WTC11 (cell line): ENCODE measurements around the gene SETD2. TPM values are rescaled to one million over a fixed set of nuclear protein-coding genes. Genes with fewer than 3 reads are reported as not detected.
A peak's percentile ranks its signal among the peaks of the same experiment; 100 is the strongest.

Source experiments
- ATAC-seq: fragments of 200-7000 bp; cut with Tn5 transposase; 2 replicates; pipeline ENCODE4 v1.10.0; 2021; ENCODE audit warnings: mild to moderate bottlenecking, moderate library complexity
- CTCF ChIA-PET: fragments of 300-600 bp; sonication (Branson Sonifier 250); formaldehyde crosslinking; loops from one replicate; lab custom pipeline; 2021; ENCODE audit warnings: antibody characterized with exemption; lab: Charles Lee
- POLR2A ChIA-PET: fragments of 350-600 bp; sonication (Branson Sonifier 250); formaldehyde crosslinking; loops from one replicate; lab custom pipeline; 2021; ENCODE audit warnings: antibody characterized with exemption; lab: Charles Lee
- DNase-seq: peaks from one replicate; pipeline ENCODE4 v3.0.0; 2021; ENCODE audit warnings: low spot score
- H3K27ac Mint-ChIP-seq: 2 replicates; pipeline ENCODE4 v1.8.0; 2021; ENCODE audit warnings: mixed read lengths
- H3K27me3 Mint-ChIP-seq: 2 replicates; pipeline ENCODE4 v1.8.0; 2021; ENCODE audit warnings: low read depth, mild to moderate bottlenecking, moderate library complexity, mixed read lengths
- H3K36me3 Mint-ChIP-seq: 2 replicates; pipeline ENCODE4 v1.8.0; 2021; ENCODE audit warnings: mixed read lengths
- H3K4me1 Mint-ChIP-seq: 2 replicates; pipeline ENCODE4 v1.8.0; 2022; ENCODE audit warnings: mixed read lengths
- H3K4me3 Mint-ChIP-seq: 2 replicates; pipeline ENCODE4 v1.8.0; 2021; ENCODE audit warnings: mild to moderate bottlenecking, moderate library complexity, mixed read lengths
- H3K9me3 Mint-ChIP-seq: 2 replicates; pipeline ENCODE4 v1.8.0; 2021; ENCODE audit warnings: mixed read lengths
- ETV6 ChIP-seq: sonication (generic); formaldehyde crosslinking; IDR thresholded peaks from 2 replicates; pipeline ENCODE4 v1.8.1; 2022; ENCODE audit warnings: mild to moderate bottlenecking, missing genetic modification reagents
- FOXP1 ChIP-seq: sonication (generic); formaldehyde crosslinking; IDR thresholded peaks from 2 replicates; pipeline ENCODE4 v1.8.0; 2022; ENCODE audit warnings: missing genetic modification reagents, mild to moderate bottlenecking, moderate library complexity, borderline replicate concordance
- GABPB1 ChIP-seq: sonication (generic); formaldehyde crosslinking; IDR thresholded peaks from 2 replicates; pipeline ENCODE4 v1.8.1; 2023; ENCODE audit warnings: mild to moderate bottlenecking, missing genetic modification reagents
- GRHL2 ChIP-seq: fragments of 250-450 bp; sonication (Bioruptor Pico); IDR thresholded peaks from 2 replicates; pipeline ENCODE4 v1.8.0; 2022; ENCODE audit warnings: mild to moderate bottlenecking, moderate library complexity; ENCODE audit not compliant: insufficient replicate concordance, severe bottlenecking
- JAZF1 ChIP-seq: fragments of 250-450 bp; sonication (Bioruptor Pico); IDR thresholded peaks from 2 replicates; pipeline ENCODE4 v1.9.0; 2021; ENCODE audit warnings: moderate library complexity, mild to moderate bottlenecking, inconsistent platforms
- JUN ChIP-seq: sonication (generic); formaldehyde crosslinking; IDR thresholded peaks from 2 replicates; pipeline ENCODE4 v1.8.0; 2023; ENCODE audit warnings: mild to moderate bottlenecking, missing genetic modification reagents
- MYBL2 ChIP-seq: sonication (generic); formaldehyde crosslinking; IDR thresholded peaks from 2 replicates; pipeline ENCODE4 v1.8.1; 2023; ENCODE audit warnings: mild to moderate bottlenecking, moderate library complexity, missing genetic modification reagents
- NFE2L1 ChIP-seq: sonication (generic); formaldehyde crosslinking; IDR thresholded peaks from 2 replicates; pipeline ENCODE4 v1.8.1; 2023; ENCODE audit warnings: missing genetic modification reagents
- NFYB ChIP-seq: sonication (generic); formaldehyde crosslinking; conservative IDR thresholded peaks from 2 replicates; pipeline ENCODE4 v1.8.0; 2022; ENCODE audit warnings: low read depth, missing genetic modification reagents
- SOX15 ChIP-seq: fragments of 250-450 bp; sonication (Bioruptor Pico); IDR thresholded peaks from 2 replicates; pipeline ENCODE4 v1.9.0; 2021; ENCODE audit warnings: mild to moderate bottlenecking
- SP1 ChIP-seq: sonication (generic); formaldehyde crosslinking; conservative IDR thresholded peaks from 2 replicates; pipeline ENCODE4 v1.8.1; 2022; ENCODE audit warnings: missing genetic modification reagents
- TEAD1 ChIP-seq: sonication (generic); formaldehyde crosslinking; IDR thresholded peaks from 2 replicates; pipeline ENCODE4 v1.8.0; 2022; ENCODE audit warnings: mild to moderate bottlenecking, missing genetic modification reagents
- ZNF138 ChIP-seq: sonication (generic); formaldehyde crosslinking; conservative IDR thresholded peaks from 2 replicates; pipeline ENCODE4 v1.8.1; 2022; ENCODE audit warnings: mild to moderate bottlenecking, moderate library complexity, missing genetic modification reagents
- ZNF416 ChIP-seq: fragments of 250-450 bp; sonication (Bioruptor Pico); IDR thresholded peaks from 2 replicates; pipeline ENCODE4 v1.9.0; 2021; ENCODE audit warnings: mild to moderate bottlenecking, inconsistent platforms
- total RNA-seq: library from RNA; stranded (reverse); gene quantifications from 3 replicates; pipeline ENCODE4 v1.2.3, GENCODE V29; 2021
- TF ChIP-seq, protein P1 (sequence below): sonication (generic); formaldehyde crosslinking; IDR thresholded peaks from 2 replicates; pipeline ENCODE4 v1.8.0; 2022; ENCODE audit warnings: missing genetic modification reagents
- TF ChIP-seq, protein P2 (sequence below): sonication (generic); formaldehyde crosslinking; IDR thresholded peaks from 2 replicates; pipeline ENCODE4 v1.8.0; 2022; ENCODE audit warnings: mild to moderate bottlenecking, missing genetic modification reagents
- TF ChIP-seq, protein P3 (sequence below): sonication (generic); formaldehyde crosslinking; IDR thresholded peaks from 2 replicates; pipeline ENCODE4 v1.8.0; 2022; ENCODE audit warnings: mild to moderate bottlenecking, missing genetic modification reagents
- TF ChIP-seq, protein P4 (sequence below): sonication (generic); formaldehyde crosslinking; IDR thresholded peaks from 2 replicates; pipeline ENCODE4 v1.8.0; 2022; ENCODE audit warnings: mild to moderate bottlenecking, missing genetic modification reagents
- TF ChIP-seq, protein P5 (sequence below): sonication (generic); formaldehyde crosslinking; IDR thresholded peaks from 2 replicates; pipeline ENCODE4 v1.8.1; 2023; ENCODE audit warnings: mild to moderate bottlenecking, moderate library complexity, missing genetic modification reagents
- TF ChIP-seq, protein P6 (sequence below): fragments of 200-600 bp; IDR thresholded peaks from 2 replicates; pipeline ENCODE4 v1.8.0; 2022; ENCODE audit warnings: antibody characterized with exemption

The SETD2 gene
- total RNA-seq, 1 experiment from 2014 or later, result 39.8 TPM

DNA sequence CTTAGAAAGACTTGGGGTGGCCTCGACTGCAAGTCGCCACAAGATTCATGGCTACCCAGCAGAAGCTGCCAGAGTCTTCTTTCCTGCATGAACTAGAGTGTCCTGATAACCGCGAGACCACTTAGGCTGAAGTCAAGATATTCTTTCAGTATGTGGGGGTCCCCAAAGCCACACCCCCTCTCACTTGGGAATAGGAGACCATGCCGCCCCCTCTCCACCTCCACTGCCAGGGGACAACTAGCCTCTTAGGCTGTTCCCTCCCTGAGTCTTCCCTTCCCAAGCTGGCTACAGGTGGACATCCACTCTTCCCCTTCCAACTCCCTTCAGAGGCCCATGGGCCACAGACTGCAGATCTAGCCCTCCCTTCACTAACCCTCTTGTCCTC lies 186.1 kb downstream of the SETD2 start (continued):
- TF ChIP-seq, protein P1, sequence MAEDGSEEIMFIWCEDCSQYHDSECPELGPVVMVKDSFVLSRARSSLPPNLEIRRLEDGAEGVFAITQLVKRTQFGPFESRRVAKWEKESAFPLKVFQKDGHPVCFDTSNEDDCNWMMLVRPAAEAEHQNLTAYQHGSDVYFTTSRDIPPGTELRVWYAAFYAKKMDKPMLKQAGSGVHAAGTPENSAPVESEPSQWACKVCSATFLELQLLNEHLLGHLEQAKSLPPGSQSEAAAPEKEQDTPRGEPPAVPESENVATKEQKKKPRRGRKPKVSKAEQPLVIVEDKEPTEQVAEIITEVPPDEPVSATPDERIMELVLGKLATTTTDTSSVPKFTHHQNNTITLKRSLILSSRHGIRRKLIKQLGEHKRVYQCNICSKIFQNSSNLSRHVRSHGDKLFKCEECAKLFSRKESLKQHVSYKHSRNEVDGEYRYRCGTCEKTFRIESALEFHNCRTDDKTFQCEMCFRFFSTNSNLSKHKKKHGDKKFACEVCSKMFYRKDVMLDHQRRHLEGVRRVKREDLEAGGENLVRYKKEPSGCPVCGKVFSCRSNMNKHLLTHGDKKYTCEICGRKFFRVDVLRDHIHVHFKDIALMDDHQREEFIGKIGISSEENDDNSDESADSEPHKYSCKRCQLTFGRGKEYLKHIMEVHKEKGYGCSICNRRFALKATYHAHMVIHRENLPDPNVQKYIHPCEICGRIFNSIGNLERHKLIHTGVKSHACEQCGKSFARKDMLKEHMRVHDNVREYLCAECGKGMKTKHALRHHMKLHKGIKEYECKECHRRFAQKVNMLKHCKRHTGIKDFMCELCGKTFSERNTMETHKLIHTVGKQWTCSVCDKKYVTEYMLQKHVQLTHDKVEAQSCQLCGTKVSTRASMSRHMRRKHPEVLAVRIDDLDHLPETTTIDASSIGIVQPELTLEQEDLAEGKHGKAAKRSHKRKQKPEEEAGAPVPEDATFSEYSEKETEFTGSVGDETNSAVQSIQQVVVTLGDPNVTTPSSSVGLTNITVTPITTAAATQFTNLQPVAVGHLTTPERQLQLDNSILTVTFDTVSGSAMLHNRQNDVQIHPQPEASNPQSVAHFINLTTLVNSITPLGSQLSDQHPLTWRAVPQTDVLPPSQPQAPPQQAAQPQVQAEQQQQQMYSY, result no peak
- no peak for TF ChIP-seq JUN (CRISPR knock-in tag)
- TF ChIP-seq GABPB1 (CRISPR knock-in tag), result no peak

DNA sequence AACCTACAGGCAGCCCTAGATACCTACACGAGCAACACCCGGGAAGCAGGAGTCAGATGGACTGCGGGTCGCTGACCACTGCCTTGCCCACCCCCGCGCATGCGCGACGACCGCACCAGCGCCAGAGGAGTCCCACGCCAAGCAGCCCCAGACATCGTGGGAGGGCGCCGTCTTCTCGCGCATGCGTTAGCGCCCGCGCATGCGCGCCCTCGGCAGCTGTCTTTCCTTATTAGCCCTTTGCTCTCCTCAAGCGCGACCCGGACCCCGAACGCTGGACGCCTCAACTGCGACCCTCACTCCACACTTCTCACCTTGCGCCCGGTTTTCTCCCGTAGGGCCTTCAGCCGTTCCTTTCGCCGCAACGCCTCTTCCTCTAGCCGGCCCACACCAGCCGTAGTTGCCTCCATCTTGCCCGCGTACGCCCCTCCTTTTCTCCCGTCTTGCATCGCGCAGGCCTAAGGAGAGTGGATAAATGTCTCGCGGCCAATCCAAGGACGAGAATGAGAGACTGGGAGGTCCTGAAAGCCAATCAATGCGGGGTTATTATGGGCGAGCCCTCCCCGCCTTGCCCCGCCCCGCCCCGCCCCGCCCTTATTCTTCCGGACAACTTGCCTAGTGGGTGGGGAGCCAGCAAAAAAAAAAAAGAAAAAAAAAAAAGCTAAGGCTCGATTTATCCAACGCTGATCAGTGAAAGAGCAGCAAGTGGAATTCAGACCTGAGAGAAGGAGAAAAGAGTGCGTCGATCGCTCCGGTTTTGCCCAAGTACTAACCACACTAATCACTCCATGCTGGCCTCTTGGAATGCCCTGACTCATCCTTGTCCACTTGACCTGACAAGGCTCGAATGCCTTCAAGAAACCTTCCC lies 187.4 kb downstream of the SETD2 start, which contains the start of gene CCDC12:
Gene CCDC12, minus strand, starts transcription at position 420 of the 865 bp plus-strand sequence. Its CDS starts 13 bp downstream, at position 407.
- Mint-ChIP-seq H3K27me3 (peaks cover 5% of the 10 kb centered on the region), H3K4me3 (peak within 1 kb of the TSS; percentile 98), H3K4me1 (peaks cover 25% of the 10 kb centered on the region), H3K9me3 (no peaks in the 10 kb centered on the region), H3K27ac (peak within 1 kb of the TSS; percentile 99), H3K36me3 (peaks cover 12% of the 10 kb centered on the region)
- POLR2A ChIA-PET, result interaction anchor here (0.6 to 1.3 kb wide), 6 partner anchors 9 to 338 kb away, joined by 3 to 6 read pairs (median 3); no protein-coding TSS in a partner anchor
- CTCF ChIA-PET, result interaction anchor here (0.6 to 2.0 kb wide), 10 partner anchors 11 to 382 kb away, joined by 3 to 12 read pairs (median 4); no protein-coding TSS in a partner anchor
- DNase-seq (peak; percentile 91), ATAC-seq (peak; percentile 81)
- TF ChIP-seq TEAD1, result peak; percentile 40; the same call in 1 of the 2 replicates
- no peak for TF ChIP-seq SOX15
- TF ChIP-seq, protein P1, result no peak
- no peak for TF ChIP-seq JAZF1 (CRISPR knock-in tag)
- peak; percentile 91 for TF ChIP-seq ETV6 (CRISPR knock-in tag)
- TF ChIP-seq, protein P2, sequence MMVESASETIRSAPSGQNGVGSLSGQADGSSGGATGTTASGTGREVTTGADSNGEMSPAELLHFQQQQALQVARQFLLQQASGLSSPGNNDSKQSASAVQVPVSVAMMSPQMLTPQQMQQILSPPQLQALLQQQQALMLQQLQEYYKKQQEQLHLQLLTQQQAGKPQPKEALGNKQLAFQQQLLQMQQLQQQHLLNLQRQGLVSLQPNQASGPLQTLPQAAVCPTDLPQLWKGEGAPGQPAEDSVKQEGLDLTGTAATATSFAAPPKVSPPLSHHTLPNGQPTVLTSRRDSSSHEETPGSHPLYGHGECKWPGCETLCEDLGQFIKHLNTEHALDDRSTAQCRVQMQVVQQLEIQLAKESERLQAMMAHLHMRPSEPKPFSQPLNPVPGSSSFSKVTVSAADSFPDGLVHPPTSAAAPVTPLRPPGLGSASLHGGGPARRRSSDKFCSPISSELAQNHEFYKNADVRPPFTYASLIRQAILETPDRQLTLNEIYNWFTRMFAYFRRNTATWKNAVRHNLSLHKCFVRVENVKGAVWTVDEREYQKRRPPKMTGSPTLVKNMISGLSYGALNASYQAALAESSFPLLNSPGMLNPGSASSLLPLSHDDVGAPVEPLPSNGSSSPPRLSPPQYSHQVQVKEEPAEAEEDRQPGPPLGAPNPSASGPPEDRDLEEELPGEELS, result 0 out of 2 replicates have a peak, but pooled peaks have one; percentile 27
- TF ChIP-seq, protein P3, sequence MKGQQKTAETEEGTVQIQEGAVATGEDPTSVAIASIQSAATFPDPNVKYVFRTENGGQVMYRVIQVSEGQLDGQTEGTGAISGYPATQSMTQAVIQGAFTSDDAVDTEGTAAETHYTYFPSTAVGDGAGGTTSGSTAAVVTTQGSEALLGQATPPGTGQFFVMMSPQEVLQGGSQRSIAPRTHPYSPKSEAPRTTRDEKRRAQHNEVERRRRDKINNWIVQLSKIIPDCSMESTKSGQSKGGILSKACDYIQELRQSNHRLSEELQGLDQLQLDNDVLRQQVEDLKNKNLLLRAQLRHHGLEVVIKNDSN, result 0 out of 2 replicates have a peak, but pooled peaks have one; percentile 6
- TF ChIP-seq ZNF416 (CRISPR knock-in tag), result 0 out of 2 replicates have a peak, but pooled peaks have one; percentile 10
- TF ChIP-seq ZNF138, result no peak
- 0 out of 2 replicates have a peak, but pooled peaks have one; percentile 27 for TF ChIP-seq NFYB
- TF ChIP-seq, protein P4, sequence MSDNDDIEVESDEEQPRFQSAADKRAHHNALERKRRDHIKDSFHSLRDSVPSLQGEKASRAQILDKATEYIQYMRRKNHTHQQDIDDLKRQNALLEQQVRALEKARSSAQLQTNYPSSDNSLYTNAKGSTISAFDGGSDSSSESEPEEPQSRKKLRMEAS (CRISPR knock-in tag), result peak; percentile 68
- TF ChIP-seq, protein P5, sequence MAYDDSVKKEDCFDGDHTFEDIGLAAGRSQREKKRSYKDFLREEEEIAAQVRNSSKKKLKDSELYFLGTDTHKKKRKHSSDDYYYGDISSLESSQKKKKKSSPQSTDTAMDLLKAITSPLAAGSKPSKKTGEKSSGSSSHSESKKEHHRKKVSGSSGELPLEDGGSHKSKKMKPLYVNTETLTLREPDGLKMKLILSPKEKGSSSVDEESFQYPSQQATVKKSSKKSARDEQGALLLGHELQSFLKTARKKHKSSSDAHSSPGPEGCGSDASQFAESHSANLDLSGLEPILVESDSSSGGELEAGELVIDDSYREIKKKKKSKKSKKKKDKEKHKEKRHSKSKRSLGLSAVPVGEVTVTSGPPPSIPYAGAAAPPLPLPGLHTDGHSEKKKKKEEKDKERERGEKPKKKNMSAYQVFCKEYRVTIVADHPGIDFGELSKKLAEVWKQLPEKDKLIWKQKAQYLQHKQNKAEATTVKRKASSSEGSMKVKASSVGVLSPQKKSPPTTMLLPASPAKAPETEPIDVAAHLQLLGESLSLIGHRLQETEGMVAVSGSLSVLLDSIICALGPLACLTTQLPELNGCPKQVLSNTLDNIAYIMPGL (CRISPR knock-in tag), result no peak
- peak; percentile 51; the same call in 1 of the 2 replicates for TF ChIP-seq FOXP1
- TF ChIP-seq MYBL2 (CRISPR knock-in tag), result peak; percentile 85; the same call in 1 of the 2 replicates
- TF ChIP-seq, protein P6, sequence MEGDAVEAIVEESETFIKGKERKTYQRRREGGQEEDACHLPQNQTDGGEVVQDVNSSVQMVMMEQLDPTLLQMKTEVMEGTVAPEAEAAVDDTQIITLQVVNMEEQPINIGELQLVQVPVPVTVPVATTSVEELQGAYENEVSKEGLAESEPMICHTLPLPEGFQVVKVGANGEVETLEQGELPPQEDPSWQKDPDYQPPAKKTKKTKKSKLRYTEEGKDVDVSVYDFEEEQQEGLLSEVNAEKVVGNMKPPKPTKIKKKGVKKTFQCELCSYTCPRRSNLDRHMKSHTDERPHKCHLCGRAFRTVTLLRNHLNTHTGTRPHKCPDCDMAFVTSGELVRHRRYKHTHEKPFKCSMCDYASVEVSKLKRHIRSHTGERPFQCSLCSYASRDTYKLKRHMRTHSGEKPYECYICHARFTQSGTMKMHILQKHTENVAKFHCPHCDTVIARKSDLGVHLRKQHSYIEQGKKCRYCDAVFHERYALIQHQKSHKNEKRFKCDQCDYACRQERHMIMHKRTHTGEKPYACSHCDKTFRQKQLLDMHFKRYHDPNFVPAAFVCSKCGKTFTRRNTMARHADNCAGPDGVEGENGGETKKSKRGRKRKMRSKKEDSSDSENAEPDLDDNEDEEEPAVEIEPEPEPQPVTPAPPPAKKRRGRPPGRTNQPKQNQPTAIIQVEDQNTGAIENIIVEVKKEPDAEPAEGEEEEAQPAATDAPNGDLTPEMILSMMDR, result no peak
- TF ChIP-seq NFE2L1 (CRISPR knock-in tag), result peak; percentile 53
- peak; percentile 93 for TF ChIP-seq SP1
- no peak for TF ChIP-seq GRHL2 (CRISPR knock-in tag)
